EL (cell line): ENCODE data around the gene IFI27L2.
"Not testable (repeated sequence)": the region's sequence is repeated elsewhere in the genome, so short reads cannot be mapped to it uniquely, and the experiment has no call there.

Source experiments
- DNase-seq: peaks from one replicate; pipeline ENCODE4 v3.0.0-alpha.2; 2016

Gene IFI27L2

DNA sequence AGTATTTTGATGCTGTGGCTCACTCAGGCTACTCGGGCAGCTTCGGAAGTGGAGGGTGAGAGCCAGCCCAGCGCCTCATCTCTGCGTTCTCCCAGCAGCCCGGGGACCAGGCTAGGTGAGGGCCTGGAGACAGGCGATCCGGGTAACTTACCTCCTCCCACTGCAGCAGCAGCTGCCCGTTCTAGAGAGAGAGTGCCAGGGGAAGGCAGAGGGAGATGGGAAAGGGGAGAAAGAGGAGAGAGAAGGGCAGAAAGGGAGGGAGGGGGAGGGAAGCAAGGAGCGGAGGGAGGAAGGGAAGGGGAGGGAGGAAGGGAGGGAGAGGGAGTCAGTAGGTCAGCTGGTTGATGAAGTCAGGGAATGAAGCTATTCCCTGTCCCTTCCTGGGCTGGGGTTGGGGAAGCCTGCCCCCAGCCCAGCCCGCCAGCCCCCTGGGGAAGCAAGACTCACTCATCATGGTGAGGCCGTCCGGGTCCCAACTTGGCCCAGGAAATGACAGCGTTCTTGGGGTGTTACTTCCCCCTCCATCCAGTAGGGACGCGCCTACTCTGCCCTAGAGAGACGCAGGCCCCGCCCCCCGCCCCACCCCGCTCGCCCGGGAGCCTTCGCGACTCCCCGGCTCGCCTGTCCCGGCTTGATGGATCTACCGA is at the start of gene IFI27L2:
TSS of gene IFI27L2 (minus strand) at position 494 of the 647 bp plus-strand sequence. CDS start at position 454, 40 bp downstream.
- DNase-seq: peak; percentile 92

DNA sequence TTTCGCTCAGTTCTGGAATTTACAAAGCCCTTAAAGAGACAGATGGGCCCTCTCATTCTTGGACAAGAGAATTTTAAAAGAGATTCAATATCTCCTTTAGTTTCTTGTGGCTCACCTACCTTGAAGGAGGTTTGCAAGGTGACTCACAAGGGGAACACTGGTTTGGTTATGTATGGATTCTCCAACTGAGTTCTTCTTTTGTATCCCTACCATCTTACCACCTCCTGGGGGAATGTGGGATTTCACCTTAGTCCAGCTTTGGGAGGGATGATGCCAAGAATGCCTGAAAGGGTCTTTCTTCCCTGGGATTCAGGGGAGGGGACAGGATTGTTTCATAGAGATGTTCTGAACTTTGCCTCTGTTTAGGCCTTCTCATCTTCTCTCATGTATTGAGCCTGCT is 48.4 kb upstream of the IFI27L2 start:
- no peak for DNase-seq

- no peak for DNase-seq
Observed at GRCh38 chr14:94176808-94177207, 47.4 kb upstream of the IFI27L2 start.

DNA sequence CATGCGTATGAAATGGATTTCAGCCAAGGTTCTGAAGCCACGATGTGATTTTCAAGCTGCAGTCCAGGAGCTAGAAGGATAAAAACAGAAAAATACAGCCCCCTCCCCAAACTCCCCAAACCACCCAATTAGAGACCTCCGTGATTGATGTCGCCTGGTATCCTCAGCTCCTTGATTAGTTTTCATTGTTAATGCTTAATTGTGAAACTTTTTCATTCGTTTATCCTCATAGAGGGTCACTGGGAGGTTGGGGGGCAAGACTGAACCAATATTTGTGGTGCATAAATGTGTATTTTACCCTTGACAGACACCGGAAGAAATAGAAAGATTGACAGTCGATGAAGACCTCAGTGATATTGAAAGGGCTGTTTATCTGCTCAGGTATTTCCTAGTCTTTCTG is 46.3 kb upstream of the IFI27L2 start:
- no peak for DNase-seq

DNA sequence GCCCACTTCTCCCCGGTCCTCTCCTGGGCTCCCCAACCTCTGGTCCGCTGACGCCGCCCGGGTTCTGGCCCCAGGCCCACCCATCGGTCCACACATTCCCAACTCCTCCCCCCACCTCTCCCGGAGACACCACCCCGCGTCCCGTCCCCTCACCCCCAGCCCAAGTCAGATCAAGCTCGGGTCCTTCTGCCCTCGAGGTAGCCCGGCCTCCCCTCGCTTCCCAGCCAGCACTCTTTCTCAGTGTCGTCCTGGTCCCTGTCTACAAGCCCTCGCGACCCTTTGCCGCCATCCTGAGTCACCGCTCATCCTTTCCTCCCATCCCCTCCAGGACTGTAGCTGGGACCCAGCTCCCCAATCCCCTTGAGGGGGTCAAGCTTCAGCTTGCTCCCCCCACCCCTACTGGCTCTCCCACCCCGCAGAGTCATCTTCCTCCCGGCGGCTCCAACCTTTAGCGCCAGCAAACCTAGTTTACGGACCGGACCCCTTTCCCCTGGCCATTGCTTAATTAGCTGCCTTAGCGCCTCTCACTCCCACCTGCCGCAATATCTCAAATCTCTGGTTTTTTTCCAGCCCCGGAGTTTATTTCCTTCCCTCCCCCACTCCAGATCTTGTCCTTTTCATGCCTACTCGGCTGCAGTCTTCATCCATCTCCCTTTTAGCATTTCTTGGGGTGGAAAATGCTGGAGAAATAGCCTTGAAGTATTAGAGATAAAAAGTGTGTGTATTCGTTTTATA is 45.8 kb upstream of the IFI27L2 start:
- DNase-seq: no peak

DNA sequence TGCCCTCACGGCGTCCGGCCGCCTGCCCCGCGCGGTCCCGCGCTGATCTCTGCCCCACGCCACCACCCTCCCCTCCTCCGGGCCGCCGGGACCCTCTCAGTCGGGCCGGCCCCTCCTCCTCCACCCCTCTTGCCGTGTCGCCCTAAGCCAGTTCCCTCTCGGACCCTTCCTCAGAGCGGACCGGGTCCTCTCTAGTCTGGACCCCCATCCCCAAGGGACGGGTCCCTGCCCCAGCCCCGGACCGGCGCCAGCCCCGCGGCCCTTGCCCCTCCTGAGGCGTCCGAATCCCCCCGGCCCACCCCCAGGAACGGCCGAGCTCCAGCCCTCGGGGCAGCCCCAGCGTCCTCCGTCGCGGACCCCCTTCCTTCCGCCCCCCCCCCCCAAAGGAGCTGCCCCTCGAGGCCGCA is 45.2 kb upstream of the IFI27L2 start:
- DNase-seq: no peak

DNA sequence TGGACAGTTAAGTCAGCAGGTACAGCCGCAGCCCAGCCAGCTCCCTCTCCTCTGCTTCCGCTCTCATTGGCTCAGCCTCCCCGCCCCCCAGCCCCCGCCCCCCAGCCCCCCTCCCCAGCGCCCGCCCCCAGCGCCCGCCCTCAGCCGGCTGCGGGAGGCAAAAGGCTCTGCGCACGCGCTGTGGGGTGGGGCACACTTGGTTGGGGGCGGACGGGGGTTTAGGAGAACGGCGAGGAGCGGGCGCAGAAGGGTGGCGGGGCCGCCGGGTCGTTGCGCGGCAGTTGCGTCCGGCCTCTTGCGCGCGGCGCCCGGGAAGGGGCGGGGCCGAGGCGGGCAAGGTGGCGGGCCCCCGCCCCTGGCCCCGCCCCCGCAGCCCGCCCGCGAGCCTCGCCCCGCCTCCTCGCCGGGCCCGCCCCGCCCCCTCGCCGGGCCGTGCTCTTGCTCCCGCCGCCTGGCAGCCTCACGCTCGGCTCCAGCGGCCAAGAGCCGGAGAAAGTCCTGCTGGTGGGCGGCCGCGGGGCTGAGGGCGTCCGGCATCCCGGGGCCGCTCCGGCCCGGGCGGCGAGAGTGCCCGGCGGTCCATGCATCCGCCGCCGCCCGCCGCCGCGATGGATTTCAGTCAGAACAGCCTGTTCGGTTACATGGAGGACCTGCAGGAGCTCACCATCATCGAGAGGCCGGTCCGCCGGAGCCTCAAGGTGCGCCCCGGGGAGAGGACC is 44.6 kb upstream of the IFI27L2 start, which contains the start of gene PPP4R4:
TSS of gene PPP4R4 (plus strand) at position 438 of the 719 bp plus-strand sequence. CDS start at position 582, 144 bp downstream.
- DNase-seq: peak; percentile 86

DNA sequence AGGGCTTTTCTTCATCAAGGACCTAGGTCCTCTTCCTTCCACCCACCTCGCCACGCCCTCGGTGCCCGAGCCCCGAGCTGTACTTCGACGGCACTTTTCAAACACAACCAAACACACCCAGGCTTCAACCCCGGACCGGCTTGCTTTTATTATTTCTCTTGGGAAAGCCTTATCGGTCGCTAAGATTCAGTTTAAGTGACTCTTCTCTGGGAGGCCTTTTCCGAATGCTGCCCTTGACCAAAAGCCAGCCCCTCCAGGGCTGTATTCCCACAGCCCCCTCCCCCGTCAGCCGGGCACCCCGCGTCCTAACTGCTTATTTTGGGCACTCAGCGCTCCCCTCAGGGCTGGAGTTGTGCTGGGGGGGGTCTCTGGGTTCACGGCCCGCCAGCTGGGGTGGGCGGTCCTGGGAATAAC is 44.1 kb upstream of the IFI27L2 start:
- DNase-seq: no peak

DNA sequence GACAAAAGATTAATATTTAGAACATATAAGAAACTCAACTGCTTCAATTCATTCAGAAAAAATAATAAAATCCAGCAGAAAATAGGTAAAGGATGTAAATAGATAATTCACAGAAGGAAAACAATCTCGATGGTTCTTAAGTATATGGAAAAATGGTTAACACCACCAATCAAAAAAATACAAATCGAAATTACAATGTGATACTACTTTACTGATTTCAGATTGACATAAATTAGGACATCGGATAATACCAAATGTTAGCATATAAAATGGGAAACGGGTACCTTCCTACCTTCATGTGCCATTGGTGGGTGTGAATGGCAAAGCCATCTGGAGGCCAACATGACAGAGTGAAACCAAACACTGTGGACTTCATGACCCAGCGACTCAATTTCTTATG is 43.1 kb upstream of the IFI27L2 start:
- no peak for DNase-seq

GRCh38 chr14:94171208-94171607 is 41.8 kb upstream of the IFI27L2 start:
- DNase-seq: peak; percentile 49

GRCh38 chr14:94170136-94170535 is 40.7 kb upstream of the IFI27L2 start:
- DNase-seq: no peak

- DNase-seq: no peak
Observed at GRCh38 chr14:94165744-94166143, 36.3 kb upstream of the IFI27L2 start.

DNA sequence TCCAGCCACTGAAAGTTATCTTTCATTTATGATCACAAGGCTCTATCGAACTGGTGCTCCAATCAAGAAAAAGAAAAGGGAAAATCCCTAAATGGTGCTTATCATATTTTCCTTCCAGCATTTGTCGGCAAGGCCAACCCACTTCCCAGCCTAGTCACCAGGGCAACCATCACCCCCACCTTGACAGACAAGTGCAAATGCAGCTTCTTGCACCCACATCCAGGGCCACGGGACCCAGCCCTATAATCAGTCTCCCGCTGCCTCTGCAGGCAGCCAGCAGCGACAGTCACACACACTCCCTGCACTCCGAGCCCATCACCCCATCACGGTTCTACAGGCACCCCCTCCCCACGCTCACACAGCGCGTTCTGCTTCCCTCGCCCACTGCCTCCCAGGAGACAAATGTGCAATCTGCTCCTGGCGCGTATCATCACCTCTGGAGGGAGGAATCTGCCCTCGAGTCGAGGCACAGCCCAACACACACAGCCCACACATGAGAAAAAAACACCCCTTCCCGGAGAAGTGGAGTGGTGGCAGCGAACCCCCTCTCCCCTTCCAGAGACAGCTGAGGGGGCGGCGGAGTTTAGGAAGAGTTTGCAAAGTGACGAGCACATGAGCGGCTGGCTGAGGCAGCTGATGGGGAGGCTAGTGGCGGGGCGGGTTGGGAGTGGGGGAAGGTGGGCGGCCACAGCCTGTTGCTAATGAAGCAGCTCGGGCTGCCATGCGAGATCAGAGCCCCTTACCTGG is 35.5 kb upstream of the IFI27L2 start:
- no peak for DNase-seq

- no peak for DNase-seq
Observed at GRCh38 chr14:94163796-94164195, 34.4 kb upstream of the IFI27L2 start.

- DNase-seq: no peak
Observed at GRCh38 chr14:94162466-94162865, 33.1 kb upstream of the IFI27L2 start.

- DNase-seq: no peak
Observed at GRCh38 chr14:94161981-94162380, 32.6 kb upstream of the IFI27L2 start.

GRCh38 chr14:94161058-94161457 is 31.7 kb upstream of the IFI27L2 start:
- no peak for DNase-seq

- no peak for DNase-seq
Observed at GRCh38 chr14:94158239-94158883, 29.0 kb upstream of the IFI27L2 start.

GRCh38 chr14:94157197-94157596 is 27.8 kb upstream of the IFI27L2 start:
- no peak for DNase-seq

GRCh38 chr14:94156143-94156542 is 26.7 kb upstream of the IFI27L2 start:
- not testable (repeated sequence) for DNase-seq

GRCh38 chr14:94153750-94154342 is 24.4 kb upstream of the IFI27L2 start:
- DNase-seq: no peak

GRCh38 chr14:94152676-94153075 is 23.3 kb upstream of the IFI27L2 start:
- DNase-seq: no peak
